ENCODE data around the gene DCAF7.

DNA sequence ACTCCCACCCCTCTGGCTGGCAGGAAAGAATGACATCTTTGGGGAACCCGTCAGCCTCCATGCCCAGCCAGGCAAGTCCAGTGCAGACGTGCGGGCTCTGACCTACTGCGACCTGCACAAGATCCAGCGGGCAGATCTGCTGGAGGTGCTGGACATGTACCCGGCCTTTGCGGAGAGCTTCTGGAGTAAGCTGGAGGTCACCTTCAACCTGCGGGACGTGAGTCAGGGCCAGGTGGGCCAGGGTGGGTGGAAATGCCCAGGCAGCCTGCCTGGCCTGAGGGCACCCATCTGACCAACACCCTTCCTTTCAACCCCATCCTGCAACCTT lies 8.1 kb upstream of the DCAF7 start:
- TF ChIP-seq POLR2A (IDR thresholded peaks at IDR 0.05): no peak
- no peak for TF ChIP-seq POLR2AphosphoS5 (IDR thresholded peaks at IDR 0.05)

Measured in breast epithelium (tissue), 3 donors.